ENCODE data around the gene HTR2C. TPM values are rescaled to one million over a fixed set of nuclear protein-coding genes. Genes with fewer than 3 reads are reported as not detected.
"Not testable (repeated sequence)": the region's sequence is repeated elsewhere in the genome, so short reads cannot be mapped to it uniquely, and the experiment has no call there.

Gene HTR2C
- total RNA-seq, 4 donors from 2014 or later = not detected

- Histone ChIP-seq H3K36me3 (no peaks in the 10 kb centered on the region), H3K9me3 (no peaks in the 10 kb centered on the region), H3K27ac (no peak overlapping the region), H3K4me3 (replicated peaks in 1 of 3) (no peak overlapping the region), H3K4me1 (no peaks in the 10 kb centered on the region), H3K27me3 (peaks cover 12% of the 10 kb centered on the region)
- no peak for DNase-seq
- 2 to 7% methylated on average over 14 to 23 of the region's 56 CpGs for WGBS, 2 donors
- no peak for TF ChIP-seq CTCF (IDR thresholded peaks at IDR 0.05)
- intact Hi-C loops (cut with DNase I) = no loop called here
These were observed 573 bp downstream of the HTR2C start for GRCh38 chrX:114584375-114584943.

- no peak overlapping the region for H3K27ac ChIP-seq
- peaks cover 12% of the 10 kb centered on the region for H3K27me3 ChIP-seq
- DNase-seq = no peak
- H3K9me3 ChIP-seq = no peaks in the 10 kb centered on the region
- TF ChIP-seq POLR2A (IDR thresholded peaks at IDR 0.05) = no peak
- no peak for TF ChIP-seq CTCF (IDR thresholded peaks at IDR 0.05)
- no peaks in the 10 kb centered on the region for H3K4me1 ChIP-seq
- H3K4me3 ChIP-seq (replicated peaks in 1 of 3) = no peak overlapping the region
- intact Hi-C loops (cut with DNase I) = no loop called here
- H3K36me3 ChIP-seq = no peaks in the 10 kb centered on the region
- WGBS, 2 donors = 5 to 8% methylated on average over 24 to 26 of the region's 27 CpGs
These were observed 1.3 kb downstream of the HTR2C start for GRCh38 chrX:114584983-114585842.

GRCh38 chrX:114591121-114591520, 7.2 kb downstream of the HTR2C start:
- TF ChIP-seq CTCF (IDR thresholded peaks at IDR 0.05) = no peak
- TF ChIP-seq POLR2A (IDR thresholded peaks at IDR 0.05) = no peak
- H3K36me3 ChIP-seq = no peaks in the 10 kb centered on the region
- H3K9me3 ChIP-seq = no peaks in the 10 kb centered on the region
- WGBS, 2 donors = 97 to 100% methylated on average over 1 of the region's 1 CpG
- H3K27ac ChIP-seq = no peak overlapping the region
- intact Hi-C loops (cut with DNase I) = no loop called here
- H3K4me3 ChIP-seq (replicated peaks in 1 of 3) = no peak overlapping the region
- no peaks in the 10 kb centered on the region for H3K4me1 ChIP-seq
- H3K27me3 ChIP-seq = no peaks in the 10 kb centered on the region
- DNase-seq = no peak

- intact Hi-C loops (cut with DNase I) = no loop called here
- no peaks in the 10 kb centered on the region for H3K27me3 ChIP-seq
- H3K4me1 ChIP-seq = no peaks in the 10 kb centered on the region
- no peaks in the 10 kb centered on the region for H3K9me3 ChIP-seq
- no peak overlapping the region for H3K4me3 ChIP-seq (replicated peaks in 1 of 3)
- H3K36me3 ChIP-seq = no peaks in the 10 kb centered on the region
- H3K27ac ChIP-seq = no peak overlapping the region
- WGBS, 2 donors = 73 to 90% methylated on average over 1 of the region's 1 CpG
- DNase-seq = no peak
- TF ChIP-seq POLR2A (IDR thresholded peaks at IDR 0.05) (no peak), CTCF (IDR thresholded peaks at IDR 0.05) (no peak)
These were observed 15.4 kb downstream of the HTR2C start for GRCh38 chrX:114599305-114599704.

- 71 to 75% methylated on average over 4 of the region's 4 CpGs for WGBS, 2 donors
- Histone ChIP-seq H3K27me3 (no peaks in the 10 kb centered on the region), H3K4me1 (no peaks in the 10 kb centered on the region), H3K4me3 (replicated peaks in 1 of 3) (no peak overlapping the region), H3K36me3 (no peaks in the 10 kb centered on the region), H3K27ac (no peak overlapping the region), H3K9me3 (no peaks in the 10 kb centered on the region)
- DNase-seq = no peak
- TF ChIP-seq CTCF (IDR thresholded peaks at IDR 0.05) (no peak), POLR2A (IDR thresholded peaks at IDR 0.05) (no peak)
- intact Hi-C loops (cut with DNase I) = no loop called here
These were observed 16.0 kb downstream of the HTR2C start for GRCh38 chrX:114599911-114600310.

GRCh38 chrX:114606619-114607018, 22.7 kb downstream of the HTR2C start:
- H3K4me1 ChIP-seq; intact Hi-C loops (cut with DNase I); H3K9me3 ChIP-seq; H3K27ac ChIP-seq; DNase-seq; H3K27me3 ChIP-seq; H3K36me3 ChIP-seq; H3K4me3 ChIP-seq (replicated peaks in 1 of 3): not testable (repeated sequence)
- WGBS, 2 donors = 90 to 93% methylated on average over 6 to 9 of the region's 10 CpGs
